Measurements from ENCODE around the gene LSS. TPM values are rescaled to one million over a fixed set of nuclear protein-coding genes. Genes with fewer than 3 reads are reported as not detected.
A peak's percentile ranks its signal among the peaks of the same experiment; 100 is the strongest.
"Not testable (repeated sequence)": the region's sequence is repeated elsewhere in the genome, so short reads cannot be mapped to it uniquely, and the experiment has no call there.

Gene LSS
- total RNA-seq, 1 donor from 2014 or later, result 52.0 TPM

GRCh38 chr21:46226920-46227599 lies 1.5 kb downstream of the LSS start:
- TF ChIP-seq CTCF (IDR thresholded peaks at IDR 0.05; ENCODE audit: borderline replicate concordance), result no peak
- Histone ChIP-seq H3K27me3 (ENCODE audit: low read depth) (no peaks in the 10 kb centered on the region), H3K36me3 (peaks cover 16% of the 10 kb centered on the region), H3K9me3 (replicated peaks) (no peaks in the 10 kb centered on the region), H3K27ac (replicated peaks) (peak overlapping the region; percentile 95), H3K4me3 (peak overlapping the region; percentile 99), H3K4me1 (peaks cover 75% of the 10 kb centered on the region)
- intact Hi-C loops (cut with micrococcal nuclease), result no loop called here
- no peak for DNase-seq

- intact Hi-C loops (cut with micrococcal nuclease), result no loop called here
- Histone ChIP-seq H3K4me3 (peak overlapping the region; percentile 99), H3K4me1 (peaks cover 83% of the 10 kb centered on the region), H3K27ac (replicated peaks) (peak overlapping the region; percentile 95), H3K9me3 (replicated peaks) (no peaks in the 10 kb centered on the region), H3K36me3 (peaks cover 15% of the 10 kb centered on the region), H3K27me3 (ENCODE audit: low read depth) (no peaks in the 10 kb centered on the region)
- TF ChIP-seq CTCF (IDR thresholded peaks at IDR 0.05; ENCODE audit: borderline replicate concordance), result no peak
- DNase-seq, result no peak
Observed at GRCh38 chr21:46226146-46226545, 2.4 kb downstream of the LSS start.

GRCh38 chr21:46223661-46224060 lies 4.9 kb downstream of the LSS start:
- H3K4me3 ChIP-seq; DNase-seq; H3K9me3 ChIP-seq (replicated peaks); H3K27ac ChIP-seq (replicated peaks); H3K27me3 ChIP-seq (ENCODE audit: low read depth); intact Hi-C loops (cut with micrococcal nuclease): not testable (repeated sequence)
- Histone ChIP-seq H3K36me3 (peaks cover 37% of the 10 kb centered on the region), H3K4me1 (peaks cover 84% of the 10 kb centered on the region)

- peaks cover 37% of the 10 kb centered on the region for H3K36me3 ChIP-seq
- intact Hi-C loops (cut with micrococcal nuclease), result no loop called here
Observed at GRCh38 chr21:46223217-46223616, 5.4 kb downstream of the LSS start.

GRCh38 chr21:46222436-46223116 lies 6.0 kb downstream of the LSS start:
- H3K27ac ChIP-seq (replicated peaks), result peak overlapping the region; percentile 76

More at GRCh38 chr21:46223217-46223616, 5.4 kb downstream of the LSS start:
- TF ChIP-seq CTCF (IDR thresholded peaks at IDR 0.05; ENCODE audit: borderline replicate concordance), result no peak
- no peaks in the 10 kb centered on the region for H3K27me3 ChIP-seq (ENCODE audit: low read depth)
- peaks cover 80% of the 10 kb centered on the region for H3K4me1 ChIP-seq
- DNase-seq, result no peak
- peak overlapping the region; percentile 76 for H3K27ac ChIP-seq (replicated peaks)
- no peak overlapping the region for H3K4me3 ChIP-seq
- no peaks in the 10 kb centered on the region for H3K9me3 ChIP-seq (replicated peaks)

More at GRCh38 chr21:46222436-46223116, 6.0 kb downstream of the LSS start:
- Histone ChIP-seq H3K4me3 (no peak overlapping the region), H3K9me3 (replicated peaks) (no peaks in the 10 kb centered on the region), H3K36me3 (peaks cover 39% of the 10 kb centered on the region), H3K4me1 (peaks cover 73% of the 10 kb centered on the region), H3K27me3 (ENCODE audit: low read depth) (no peaks in the 10 kb centered on the region)
- no peak for TF ChIP-seq CTCF (IDR thresholded peaks at IDR 0.05; ENCODE audit: borderline replicate concordance)
- intact Hi-C loops (cut with micrococcal nuclease), result no loop called here
- no peak for DNase-seq
